Ishikawa (cell line): ENCODE data around the gene FAM181B.
A peak's percentile ranks its signal among the peaks of the same experiment; 100 is the strongest.

Experiments
- CEBPB ChIP-seq: IDR thresholded peaks from 2 replicates; pipeline ENCODE4 v1.6.1; 2012
- CREB1 ChIP-seq: IDR thresholded peaks from 2 replicates; pipeline ENCODE4 v1.6.1; 2012; ENCODE audit warnings: low read depth
- EGR1 ChIP-seq: IDR thresholded peaks from 2 replicates; pipeline ENCODE4 v1.6.1; 2012
- EP300 ChIP-seq: IDR thresholded peaks from 2 replicates; pipeline ENCODE4 v1.6.1; 2012; ENCODE audit warnings: borderline replicate concordance
- FOXM1 ChIP-seq: IDR thresholded peaks from 2 replicates; pipeline ENCODE4 v1.6.1; 2012; ENCODE audit warnings: low read depth, borderline replicate concordance
- NFIC ChIP-seq: IDR thresholded peaks from 2 replicates; pipeline ENCODE4 v1.6.1; 2012
- RAD21 ChIP-seq: IDR thresholded peaks from 2 replicates; pipeline ENCODE4 v1.6.1; 2012; ENCODE audit warnings: low read depth
- TAF1 ChIP-seq: IDR thresholded peaks from 2 replicates; pipeline ENCODE4 v1.6.1; 2012; ENCODE audit warnings: low read depth, mild to moderate bottlenecking
- TCF12 ChIP-seq: IDR thresholded peaks from 2 replicates; pipeline ENCODE4 v1.6.1; 2012; ENCODE audit warnings: low read depth
- TEAD4 ChIP-seq: IDR thresholded peaks from 2 replicates; pipeline ENCODE4 v1.6.1; 2012
- YY1 ChIP-seq: IDR thresholded peaks from 2 replicates; pipeline ENCODE4 v1.6.1; 2012; ENCODE audit warnings: low read depth
- ZBTB7A ChIP-seq: IDR thresholded peaks from 2 replicates; pipeline ENCODE4 v1.6.1; 2012; ENCODE audit warnings: low read depth
- TF ChIP-seq, protein P1 (sequence below): IDR thresholded peaks from 2 replicates; pipeline ENCODE4 v1.6.1; 2012
- TF ChIP-seq, protein P2 (sequence below): IDR thresholded peaks from 2 replicates; pipeline ENCODE4 v1.6.1; 2012; ENCODE audit warnings: low read depth, mild to moderate bottlenecking
- TF ChIP-seq, protein P3 (sequence below): IDR thresholded peaks from 2 replicates; pipeline ENCODE4 v1.6.1; 2012

The FAM181B gene

GRCh38 chr11:82733444-82734119, at the start of gene FAM181B:
TSS of gene FAM181B (minus strand) at chr11:82733864. CDS start at chr11:82733729, 135 bp downstream.
- TF ChIP-seq RAD21 (no peak), CREB1 (no peak), ZBTB7A (no peak), CEBPB (no peak), FOXM1 (no peak), NFIC (no peak), TEAD4 (no peak), TCF12 (no peak), YY1 (no peak)
- TF ChIP-seq, protein P1, sequence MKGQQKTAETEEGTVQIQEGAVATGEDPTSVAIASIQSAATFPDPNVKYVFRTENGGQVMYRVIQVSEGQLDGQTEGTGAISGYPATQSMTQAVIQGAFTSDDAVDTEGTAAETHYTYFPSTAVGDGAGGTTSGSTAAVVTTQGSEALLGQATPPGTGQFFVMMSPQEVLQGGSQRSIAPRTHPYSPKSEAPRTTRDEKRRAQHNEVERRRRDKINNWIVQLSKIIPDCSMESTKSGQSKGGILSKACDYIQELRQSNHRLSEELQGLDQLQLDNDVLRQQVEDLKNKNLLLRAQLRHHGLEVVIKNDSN: no peak

DNA sequence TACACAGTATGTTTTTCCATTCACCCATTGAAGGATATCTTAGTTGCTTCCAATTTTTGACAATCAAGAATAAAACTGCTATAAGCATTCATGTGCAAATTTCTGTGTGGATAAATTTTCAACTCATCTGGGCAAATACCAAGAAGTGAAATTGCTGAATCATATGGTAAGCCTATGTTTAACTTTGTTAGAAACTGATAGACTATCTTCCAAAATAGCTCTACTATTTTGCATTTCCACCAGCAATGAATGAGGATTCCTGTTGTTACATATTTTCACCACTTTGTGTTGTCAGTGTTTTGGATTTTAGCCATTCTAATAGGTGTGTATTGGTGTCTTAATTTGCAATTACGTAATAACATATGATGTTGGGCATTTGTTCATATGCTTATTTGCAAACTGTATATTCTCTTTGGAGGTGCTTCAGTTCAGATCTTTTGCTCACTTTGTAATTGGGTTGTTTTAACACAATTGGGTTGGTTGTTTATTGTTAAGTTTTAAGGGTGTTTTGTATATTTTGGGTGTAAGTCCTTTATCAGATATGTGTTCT, 49.2 kb upstream of the FAM181B start:
- TF ChIP-seq TEAD4 (no peak), TAF1 (no peak), TCF12 (no peak), EGR1 (no peak), YY1 (no peak), NFIC (no peak), CEBPB (no peak)

- no peak for TF ChIP-seq RAD21
- TF ChIP-seq ZBTB7A: no peak
These were observed 45.1 kb upstream of the FAM181B start for GRCh38 chr11:82778776-82779175.

DNA sequence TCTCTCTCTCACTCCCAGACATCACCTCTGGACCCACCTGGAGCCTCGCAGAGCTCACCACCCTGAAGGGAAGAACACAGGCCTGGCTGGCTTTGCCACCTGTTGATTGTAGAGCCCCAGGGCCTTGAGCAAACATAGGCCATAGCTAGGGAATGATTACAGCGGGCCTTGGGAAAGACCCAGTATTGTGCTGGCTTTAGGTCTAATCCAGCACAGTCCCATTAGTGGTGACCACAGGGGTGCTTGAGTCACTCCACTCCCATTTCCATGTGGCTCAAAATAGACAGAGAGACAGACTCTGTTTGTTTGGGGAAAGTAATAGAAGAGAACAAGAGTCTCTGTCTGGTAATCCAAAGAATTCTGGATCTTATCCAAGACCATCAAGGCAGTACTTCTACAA, 42.7 kb upstream of the FAM181B start:
- no peak for TF ChIP-seq CREB1
- TF ChIP-seq EP300: no peak
- TF ChIP-seq CEBPB: no peak
- TF ChIP-seq TCF12: no peak
- no peak for TF ChIP-seq ZBTB7A
- no peak for TF ChIP-seq NFIC

DNA sequence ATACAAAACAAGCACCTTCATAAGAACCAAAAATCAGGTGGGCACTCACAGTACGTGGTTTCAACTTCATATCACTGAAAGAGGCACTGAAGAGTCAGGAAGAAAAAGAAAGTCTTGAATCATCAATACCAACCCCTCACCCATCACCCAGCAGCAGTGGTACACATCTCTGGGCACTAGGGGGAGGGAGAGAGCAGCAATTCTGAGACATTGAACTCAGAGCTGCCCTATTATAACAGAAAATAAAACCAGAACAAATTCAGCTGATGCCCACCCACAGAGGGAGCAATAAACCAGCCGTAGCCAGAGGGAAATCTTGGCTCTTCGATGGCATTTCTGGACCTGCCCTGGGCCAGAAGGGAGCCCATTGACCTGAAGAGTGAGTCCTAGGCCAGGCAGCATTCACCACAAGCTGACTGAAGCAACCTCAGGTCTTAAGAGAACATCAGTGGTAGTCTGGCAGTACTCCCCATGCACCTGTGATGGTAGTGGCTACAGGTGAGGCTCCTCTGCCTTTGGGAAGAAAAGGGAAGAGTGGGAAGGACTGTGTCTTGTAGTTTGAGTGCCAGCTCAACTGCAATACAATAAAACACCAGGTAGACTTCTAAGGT, 42.2 kb upstream of the FAM181B start:
- peak; percentile 57 for TF ChIP-seq RAD21
- TF ChIP-seq, protein P2, sequence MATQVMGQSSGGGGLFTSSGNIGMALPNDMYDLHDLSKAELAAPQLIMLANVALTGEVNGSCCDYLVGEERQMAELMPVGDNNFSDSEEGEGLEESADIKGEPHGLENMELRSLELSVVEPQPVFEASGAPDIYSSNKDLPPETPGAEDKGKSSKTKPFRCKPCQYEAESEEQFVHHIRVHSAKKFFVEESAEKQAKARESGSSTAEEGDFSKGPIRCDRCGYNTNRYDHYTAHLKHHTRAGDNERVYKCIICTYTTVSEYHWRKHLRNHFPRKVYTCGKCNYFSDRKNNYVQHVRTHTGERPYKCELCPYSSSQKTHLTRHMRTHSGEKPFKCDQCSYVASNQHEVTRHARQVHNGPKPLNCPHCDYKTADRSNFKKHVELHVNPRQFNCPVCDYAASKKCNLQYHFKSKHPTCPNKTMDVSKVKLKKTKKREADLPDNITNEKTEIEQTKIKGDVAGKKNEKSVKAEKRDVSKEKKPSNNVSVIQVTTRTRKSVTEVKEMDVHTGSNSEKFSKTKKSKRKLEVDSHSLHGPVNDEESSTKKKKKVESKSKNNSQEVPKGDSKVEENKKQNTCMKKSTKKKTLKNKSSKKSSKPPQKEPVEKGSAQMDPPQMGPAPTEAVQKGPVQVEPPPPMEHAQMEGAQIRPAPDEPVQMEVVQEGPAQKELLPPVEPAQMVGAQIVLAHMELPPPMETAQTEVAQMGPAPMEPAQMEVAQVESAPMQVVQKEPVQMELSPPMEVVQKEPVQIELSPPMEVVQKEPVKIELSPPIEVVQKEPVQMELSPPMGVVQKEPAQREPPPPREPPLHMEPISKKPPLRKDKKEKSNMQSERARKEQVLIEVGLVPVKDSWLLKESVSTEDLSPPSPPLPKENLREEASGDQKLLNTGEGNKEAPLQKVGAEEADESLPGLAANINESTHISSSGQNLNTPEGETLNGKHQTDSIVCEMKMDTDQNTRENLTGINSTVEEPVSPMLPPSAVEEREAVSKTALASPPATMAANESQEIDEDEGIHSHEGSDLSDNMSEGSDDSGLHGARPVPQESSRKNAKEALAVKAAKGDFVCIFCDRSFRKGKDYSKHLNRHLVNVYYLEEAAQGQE: no peak
- TF ChIP-seq, protein P1: no peak

- TF ChIP-seq TCF12 (no peak), CEBPB (no peak), TEAD4 (no peak), TAF1 (no peak), EP300 (no peak), NFIC (no peak), YY1 (no peak)
- TF ChIP-seq, protein P3, sequence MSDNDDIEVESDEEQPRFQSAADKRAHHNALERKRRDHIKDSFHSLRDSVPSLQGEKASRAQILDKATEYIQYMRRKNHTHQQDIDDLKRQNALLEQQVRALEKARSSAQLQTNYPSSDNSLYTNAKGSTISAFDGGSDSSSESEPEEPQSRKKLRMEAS: no peak
These were observed 41.6 kb upstream of the FAM181B start for GRCh38 chr11:82775218-82775617.

DNA sequence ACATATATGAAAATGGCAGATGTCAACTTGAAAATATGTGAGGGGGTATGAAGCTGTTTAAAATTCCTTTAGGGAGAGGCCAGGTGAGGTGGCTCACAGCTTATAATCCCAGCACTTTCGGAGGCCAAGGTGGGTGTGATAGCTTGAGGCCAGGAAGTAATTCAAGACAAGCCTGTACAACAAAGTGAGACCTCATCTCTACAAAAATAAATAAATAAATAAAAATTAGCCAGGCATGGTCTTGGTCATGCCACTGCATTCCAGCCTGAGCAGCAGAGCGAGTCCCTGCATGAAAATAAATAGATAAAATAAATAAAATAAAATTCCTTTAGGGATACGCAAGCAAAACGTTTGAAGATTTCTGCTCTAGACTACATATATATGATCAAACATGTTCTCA, 38.1 kb upstream of the FAM181B start:
- TF ChIP-seq NFIC (no peak), EP300 (no peak), TCF12 (no peak), TAF1 (no peak)

GRCh38 chr11:82767123-82767522, 33.5 kb upstream of the FAM181B start:
- TF ChIP-seq TEAD4 (no peak), RAD21 (no peak), EP300 (no peak), ZBTB7A (no peak), EGR1 (no peak), FOXM1 (no peak), NFIC (no peak), YY1 (no peak)
